BE2C (cell line): ENCODE measurements around the gene ASB7.

Experiments used
- DNase-seq: peaks from one replicate; pipeline ENCODE4 v3.0.0-alpha.2; 2020
- H3K27me3 ChIP-seq: fragments of 250-450 bp; sonication (Bioruptor Pico); 2 replicates; pipeline ENCODE4 v1.5.1; 2020; ENCODE audit warnings: mild to moderate bottlenecking
- H3K36me3 ChIP-seq: fragments of 250-450 bp; sonication (Bioruptor Pico); 2 replicates; pipeline ENCODE4 v1.5.1; 2020; ENCODE audit warnings: mild to moderate bottlenecking
- H3K4me1 ChIP-seq: fragments of 250-450 bp; sonication (Bioruptor Pico); 2 replicates; pipeline ENCODE4 v1.5.1; 2020
- H3K4me3 ChIP-seq: 2 replicates; pipeline ENCODE4 v1.5.1; 2011; ENCODE audit warnings: low read depth, low read length
- H3K9me3 ChIP-seq: fragments of 250-450 bp; sonication (Bioruptor Pico); 2 replicates; pipeline ENCODE4 v1.5.1; 2020
- TF ChIP-seq, protein P1 (sequence below): IDR thresholded peaks from 2 replicates; pipeline ENCODE4 v1.5.1; 2012; ENCODE audit warnings: mild to moderate bottlenecking, low read depth, low read length

Gene ASB7

DNA sequence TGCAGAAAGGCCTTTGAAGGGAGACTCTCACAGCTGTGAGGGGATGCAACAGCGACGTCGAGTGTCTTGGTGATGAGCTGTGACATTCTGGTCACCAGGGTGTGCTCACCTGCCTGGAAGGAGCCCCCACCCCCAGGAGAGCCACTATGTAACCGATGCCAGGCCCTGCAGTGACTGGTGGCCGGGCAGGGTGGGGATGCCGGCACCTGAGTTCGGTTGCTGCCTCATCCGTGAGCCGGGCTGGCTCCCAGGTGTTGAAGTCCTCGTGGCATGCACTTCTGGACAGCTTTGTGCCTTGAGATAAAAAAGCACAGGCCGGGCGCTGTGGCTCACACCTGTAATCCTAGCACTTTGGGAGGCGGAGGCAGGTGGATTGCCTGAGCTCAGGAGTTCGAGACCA lies 56.5 kb downstream of the ASB7 start:
- H3K36me3 ChIP-seq: no peaks in the 10 kb centered on the region
- H3K4me3 ChIP-seq: no peak overlapping the region
- TF ChIP-seq, protein P1, sequence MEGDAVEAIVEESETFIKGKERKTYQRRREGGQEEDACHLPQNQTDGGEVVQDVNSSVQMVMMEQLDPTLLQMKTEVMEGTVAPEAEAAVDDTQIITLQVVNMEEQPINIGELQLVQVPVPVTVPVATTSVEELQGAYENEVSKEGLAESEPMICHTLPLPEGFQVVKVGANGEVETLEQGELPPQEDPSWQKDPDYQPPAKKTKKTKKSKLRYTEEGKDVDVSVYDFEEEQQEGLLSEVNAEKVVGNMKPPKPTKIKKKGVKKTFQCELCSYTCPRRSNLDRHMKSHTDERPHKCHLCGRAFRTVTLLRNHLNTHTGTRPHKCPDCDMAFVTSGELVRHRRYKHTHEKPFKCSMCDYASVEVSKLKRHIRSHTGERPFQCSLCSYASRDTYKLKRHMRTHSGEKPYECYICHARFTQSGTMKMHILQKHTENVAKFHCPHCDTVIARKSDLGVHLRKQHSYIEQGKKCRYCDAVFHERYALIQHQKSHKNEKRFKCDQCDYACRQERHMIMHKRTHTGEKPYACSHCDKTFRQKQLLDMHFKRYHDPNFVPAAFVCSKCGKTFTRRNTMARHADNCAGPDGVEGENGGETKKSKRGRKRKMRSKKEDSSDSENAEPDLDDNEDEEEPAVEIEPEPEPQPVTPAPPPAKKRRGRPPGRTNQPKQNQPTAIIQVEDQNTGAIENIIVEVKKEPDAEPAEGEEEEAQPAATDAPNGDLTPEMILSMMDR: no peak
- no peaks in the 10 kb centered on the region for H3K27me3 ChIP-seq
- no peaks in the 10 kb centered on the region for H3K4me1 ChIP-seq
- H3K9me3 ChIP-seq: no peaks in the 10 kb centered on the region
- DNase-seq: no peak

DNA sequence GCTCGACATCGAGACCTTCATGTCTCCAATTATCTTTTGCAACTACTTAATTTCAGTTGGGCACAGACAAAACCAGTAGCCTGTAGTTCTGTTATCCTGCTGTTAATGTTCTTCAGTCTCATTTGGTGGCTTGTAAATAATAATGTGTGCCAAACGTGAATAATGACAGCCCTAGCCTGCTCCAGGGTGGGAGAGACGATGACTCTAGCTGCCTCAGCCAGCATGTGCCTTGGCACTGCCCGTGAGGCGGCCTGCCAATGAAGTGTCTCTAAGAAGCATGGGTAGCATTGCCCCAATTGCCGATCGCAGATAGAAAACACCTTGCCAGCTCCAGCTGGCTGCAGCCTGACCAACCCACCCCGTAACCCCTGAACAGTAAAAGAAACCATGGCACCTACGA lies 58.8 kb downstream of the ASB7 start:
- no peaks in the 10 kb centered on the region for H3K4me1 ChIP-seq
- TF ChIP-seq, protein P1: no peak
- no peaks in the 10 kb centered on the region for H3K36me3 ChIP-seq
- H3K4me3 ChIP-seq: no peak overlapping the region
- H3K27me3 ChIP-seq: no peaks in the 10 kb centered on the region
- H3K9me3 ChIP-seq: no peaks in the 10 kb centered on the region
- no peak for DNase-seq

DNA sequence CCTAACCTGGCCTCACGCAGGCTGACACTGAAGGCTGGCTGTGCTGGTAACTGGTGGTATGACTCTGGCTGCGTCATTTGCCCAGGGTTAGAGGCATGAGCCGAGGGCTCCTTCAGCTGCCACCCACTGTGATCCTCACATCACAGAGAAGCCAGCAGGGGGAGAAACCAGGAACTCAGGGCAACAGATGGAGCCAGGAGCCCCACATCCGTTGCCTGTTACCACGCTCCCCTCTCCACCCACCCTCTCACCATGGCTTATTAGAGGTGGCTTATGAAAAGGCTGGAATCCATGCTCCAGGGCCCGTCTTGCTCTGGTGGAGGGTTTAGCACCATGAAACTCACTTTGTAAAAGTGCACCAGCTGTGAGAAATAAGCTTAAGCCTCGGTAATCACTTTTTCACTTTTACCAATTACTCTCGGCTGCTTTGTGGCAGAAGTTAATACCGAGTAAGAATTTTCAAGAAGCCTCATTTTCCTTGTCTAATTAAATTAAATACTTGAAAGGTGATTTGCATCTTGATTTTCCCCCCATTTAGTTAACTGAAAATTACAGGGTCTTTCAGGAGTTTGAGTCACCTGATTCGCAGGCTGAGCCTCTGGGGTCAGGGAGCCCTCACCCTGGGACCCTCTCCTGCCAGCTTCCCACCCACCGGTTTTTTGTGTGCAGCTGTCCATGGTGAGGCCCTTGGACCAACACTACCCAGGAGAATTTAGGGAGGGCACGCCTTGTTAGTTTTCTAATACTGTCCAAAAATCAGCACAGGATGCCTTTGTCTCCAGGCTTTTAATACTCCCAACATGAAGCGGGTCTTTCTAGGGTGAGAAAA lies 60.9 kb downstream of the ASB7 start:
- TF ChIP-seq, protein P1: peak; percentile 47
- no peak overlapping the region for H3K4me3 ChIP-seq
- no peaks in the 10 kb centered on the region for H3K4me1 ChIP-seq
- H3K9me3 ChIP-seq: no peaks in the 10 kb centered on the region
- no peaks in the 10 kb centered on the region for H3K36me3 ChIP-seq
- H3K27me3 ChIP-seq: no peaks in the 10 kb centered on the region
- peak; percentile 34 for DNase-seq

DNA sequence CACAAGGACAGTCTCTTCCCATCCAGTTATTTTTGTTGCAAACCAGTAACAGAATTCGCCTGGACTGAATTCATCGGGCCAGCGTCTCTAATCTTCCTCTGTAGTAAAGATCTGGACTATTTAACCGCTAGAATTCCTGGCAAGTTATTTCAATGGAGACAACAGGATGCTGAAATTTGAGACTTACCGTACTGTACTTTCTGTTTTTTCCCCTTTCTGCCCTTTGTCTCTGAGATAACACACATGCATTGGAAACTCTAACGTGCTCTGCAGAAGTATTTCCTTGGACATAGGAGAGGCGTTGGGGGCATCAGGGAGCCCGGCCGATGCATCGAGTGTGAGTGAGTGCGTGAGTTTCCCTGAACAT lies 61.5 kb downstream of the ASB7 start:
- no peak overlapping the region for H3K4me3 ChIP-seq
- H3K4me1 ChIP-seq: no peaks in the 10 kb centered on the region
- TF ChIP-seq, protein P1: no peak
- no peak for DNase-seq
- no peaks in the 10 kb centered on the region for H3K9me3 ChIP-seq
- H3K27me3 ChIP-seq: no peaks in the 10 kb centered on the region
- H3K36me3 ChIP-seq: no peaks in the 10 kb centered on the region

DNA sequence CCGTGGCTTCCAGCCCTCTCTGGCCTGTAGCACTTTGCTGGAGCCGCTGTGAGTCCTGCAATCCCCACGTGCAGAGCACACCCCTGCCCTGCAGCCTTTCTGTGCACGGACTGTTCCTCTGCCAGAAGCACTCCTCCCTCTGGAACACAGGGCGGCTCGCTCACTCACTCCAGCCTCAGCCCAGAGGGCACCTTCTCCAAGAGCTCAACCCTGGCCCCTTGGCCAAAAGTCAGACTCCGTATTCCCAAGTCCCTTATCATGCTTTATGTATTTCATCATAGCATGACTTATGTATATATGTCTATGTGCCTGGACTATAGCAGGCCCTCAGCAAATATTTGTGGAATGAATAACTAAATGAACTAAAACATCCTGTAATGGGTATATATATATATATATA lies 63.2 kb downstream of the ASB7 start:
- no peak overlapping the region for H3K4me3 ChIP-seq
- TF ChIP-seq, protein P1: no peak

More for the DNA sequence above, 63.2 kb downstream of the ASB7 start:
- no peaks in the 10 kb centered on the region for H3K27me3 ChIP-seq
- H3K9me3 ChIP-seq: no peaks in the 10 kb centered on the region
- no peak for DNase-seq
- H3K4me1 ChIP-seq: no peaks in the 10 kb centered on the region
- H3K36me3 ChIP-seq: no peaks in the 10 kb centered on the region
